SK-N-MC (cell line): Measurements from ENCODE around the gene POLR3A.

Source experiments
- DNase-seq: peaks from one replicate; pipeline ENCODE4 v3.0.0-alpha.2; 2011; ENCODE audit warnings: low read depth, low spot score
- H3K27ac ChIP-seq: fragments of 200-600 bp; sonication (generic); 2 replicates; pipeline ENCODE4 v1.5.1; 2016; ENCODE audit warnings: mixed run types
- H3K36me3 ChIP-seq: fragments of 200-600 bp; sonication (generic); 2 replicates; pipeline ENCODE4 v1.6.1; 2017; ENCODE audit warnings: antibody characterized with exemption, low read length, mixed read lengths; ENCODE audit not compliant: insufficient read depth
- H3K4me3 ChIP-seq: fragments of 200-600 bp; sonication (generic); 2 replicates; pipeline ENCODE4 v1.5.1; 2016
- H3K9ac ChIP-seq: fragments of 200-600 bp; sonication (generic); 2 replicates; pipeline ENCODE4 v1.8.0; 2017; ENCODE audit warnings: mixed run types, mixed read lengths; ENCODE audit not compliant: insufficient read length
- H3K9me3 ChIP-seq: fragments of 200-600 bp; sonication (generic); 2 replicates; pipeline ENCODE4 v1.6.1; 2017; ENCODE audit warnings: low read depth, mild to moderate bottlenecking, antibody characterized with exemption, low read length, moderate library complexity, mixed read lengths
- EZH2 ChIP-seq: fragments of 200-600 bp; sonication (generic); IDR thresholded peaks from one replicate; pipeline ENCODE4 v1.6.1; 2017; ENCODE audit warnings: antibody characterized with exemption
- FOXP2 ChIP-seq: optimal IDR thresholded peaks from 2 replicates; pipeline ENCODE3; 2011; ENCODE audit warnings: mild to moderate bottlenecking, moderate library complexity; ENCODE audit not compliant: insufficient read depth; ENCODE audit errors: extremely low read length, control extremely low read depth
- POLR2AphosphoS5 ChIP-seq: IDR thresholded peaks from 2 replicates; pipeline ENCODE4 v1.6.1; 2012; ENCODE audit warnings: mild to moderate bottlenecking, low read depth, low read length, borderline replicate concordance

Gene POLR3A

DNA sequence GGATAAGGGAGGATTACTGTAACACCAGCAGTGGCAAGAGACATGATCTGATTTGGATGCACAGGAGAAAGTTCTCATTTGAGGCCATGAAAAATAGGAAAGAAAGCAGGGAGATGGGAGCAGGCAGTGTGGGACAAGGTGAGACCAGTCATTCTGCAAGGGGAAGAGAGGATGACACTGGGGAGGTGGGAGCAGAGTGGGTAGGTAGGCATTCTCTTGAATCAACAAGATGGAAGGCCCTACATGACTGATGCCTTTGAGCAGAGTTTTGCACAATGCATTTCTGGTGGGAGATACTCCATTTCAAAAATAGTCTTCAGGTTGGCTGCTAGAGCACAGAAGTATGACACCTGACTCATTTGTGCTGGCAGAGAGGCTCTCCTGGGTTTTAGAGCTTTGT lies 14.9 kb upstream of the POLR3A start:
- TF ChIP-seq EZH2 (no peak), FOXP2 (no peak), POLR2AphosphoS5 (no peak; the same call in 1 of the 2 replicates)
- no peak overlapping the region for H3K4me3 ChIP-seq
- DNase-seq = no peak
- peaks cover 35% of the 10 kb centered on the region for H3K36me3 ChIP-seq
- H3K27ac ChIP-seq = peak overlapping the region; percentile 39; the same call in 1 of the 2 replicates
- no peaks in the 10 kb centered on the region for H3K9me3 ChIP-seq
- H3K9ac ChIP-seq = no peak overlapping the region

- H3K27ac ChIP-seq = peak overlapping the region; percentile 54; the same call in 1 of the 2 replicates
- peaks cover 49% of the 10 kb centered on the region for H3K36me3 ChIP-seq
Measured at GRCh38 chr10:78042752-78043104, 13.4 kb upstream of the POLR3A start.

GRCh38 chr10:78042058-78042751 lies 12.9 kb upstream of the POLR3A start:
- peaks cover 54% of the 10 kb centered on the region for H3K36me3 ChIP-seq
- no peak for DNase-seq
- no peak overlapping the region for H3K4me3 ChIP-seq
- H3K9ac ChIP-seq = no peak overlapping the region
- TF ChIP-seq POLR2AphosphoS5 (peak; percentile 57; the same call in 1 of the 2 replicates), FOXP2 (no peak), EZH2 (no peak)
- no peaks in the 10 kb centered on the region for H3K9me3 ChIP-seq
- peak overlapping the region; percentile 54 for H3K27ac ChIP-seq

More at GRCh38 chr10:78042752-78043104, 13.4 kb upstream of the POLR3A start:
- Histone ChIP-seq H3K9ac (no peak overlapping the region), H3K9me3 (no peaks in the 10 kb centered on the region), H3K4me3 (no peak overlapping the region)
- TF ChIP-seq FOXP2 (no peak), POLR2AphosphoS5 (no peak), EZH2 (no peak)
- DNase-seq = no peak

- Histone ChIP-seq H3K9ac (no peak overlapping the region), H3K27ac (peak overlapping the region; percentile 50), H3K36me3 (peaks cover 62% of the 10 kb centered on the region), H3K9me3 (no peaks in the 10 kb centered on the region), H3K4me3 (no peak overlapping the region)
- TF ChIP-seq EZH2 (no peak), FOXP2 (no peak), POLR2AphosphoS5 (no peak)
- DNase-seq = no peak
Measured at GRCh38 chr10:78041170-78042057, 12.1 kb upstream of the POLR3A start.

DNA sequence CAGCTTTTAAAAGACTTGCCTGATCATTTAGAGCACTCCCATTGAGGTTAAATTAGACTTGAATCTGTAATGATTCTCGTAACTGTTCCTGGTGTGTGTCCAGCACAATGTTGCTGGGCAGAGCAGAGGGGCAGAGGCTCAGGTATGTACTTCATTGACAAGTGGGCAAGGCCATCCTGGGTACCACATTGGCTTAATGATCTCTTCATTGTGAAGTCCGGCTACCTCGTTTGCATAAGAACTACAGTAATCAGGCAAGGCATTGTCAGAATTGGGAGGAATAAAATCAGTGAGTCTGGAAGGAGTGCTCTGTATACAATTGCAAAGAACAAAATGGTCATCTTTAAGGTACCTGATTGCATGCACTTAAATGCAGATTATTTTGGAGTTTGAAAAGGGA lies 10.4 kb upstream of the POLR3A start:
- DNase-seq = no peak
- peaks cover 79% of the 10 kb centered on the region for H3K36me3 ChIP-seq
- H3K27ac ChIP-seq = no peak overlapping the region
- no peak for TF ChIP-seq EZH2
- no peak for TF ChIP-seq POLR2AphosphoS5
- TF ChIP-seq FOXP2 = no peak
- no peak overlapping the region for H3K4me3 ChIP-seq
- H3K9me3 ChIP-seq = no peaks in the 10 kb centered on the region
- H3K9ac ChIP-seq = no peak overlapping the region

DNA sequence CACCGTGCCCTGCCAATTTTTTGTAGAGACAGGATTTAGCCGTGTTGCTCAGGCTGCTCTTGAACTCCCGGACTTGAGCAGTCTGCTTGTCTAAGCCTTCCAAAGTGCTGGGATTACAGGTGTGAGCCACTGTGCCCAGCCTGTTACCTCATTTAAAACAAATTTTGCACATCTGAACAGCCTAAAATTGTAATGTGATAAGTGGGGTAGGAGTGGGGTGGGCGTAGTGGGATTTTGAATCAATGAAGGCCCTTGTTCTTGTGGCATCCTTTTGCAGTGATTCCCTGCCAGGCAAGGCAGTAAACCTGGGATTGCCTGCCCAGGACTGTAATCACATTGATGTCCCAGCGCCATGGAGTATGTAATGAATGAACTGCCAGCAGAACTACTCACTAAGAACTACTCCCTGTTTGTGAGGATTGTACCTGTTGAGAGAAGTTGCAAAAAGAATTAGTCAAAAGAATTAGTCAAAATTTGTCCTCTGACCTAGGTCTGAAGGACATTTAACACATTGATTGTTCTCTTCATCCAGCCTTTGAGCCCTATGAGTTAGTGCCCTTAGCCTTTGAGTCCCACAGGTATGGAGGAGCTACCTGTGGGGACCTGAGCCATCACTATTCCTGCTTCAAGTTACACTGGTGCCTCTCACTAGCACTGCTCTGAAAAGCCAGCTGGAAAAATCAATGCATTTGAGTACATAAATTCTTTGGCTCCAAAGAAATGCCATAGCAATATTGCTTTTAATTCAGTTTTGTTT lies 9.7 kb upstream of the POLR3A start:
- H3K27ac ChIP-seq = no peak overlapping the region
- H3K9me3 ChIP-seq = no peaks in the 10 kb centered on the region
- no peak overlapping the region for H3K4me3 ChIP-seq
- TF ChIP-seq EZH2 (no peak), POLR2AphosphoS5 (no peak), FOXP2 (no peak)
- peaks cover 84% of the 10 kb centered on the region for H3K36me3 ChIP-seq
- no peak overlapping the region for H3K9ac ChIP-seq
- DNase-seq = no peak

DNA sequence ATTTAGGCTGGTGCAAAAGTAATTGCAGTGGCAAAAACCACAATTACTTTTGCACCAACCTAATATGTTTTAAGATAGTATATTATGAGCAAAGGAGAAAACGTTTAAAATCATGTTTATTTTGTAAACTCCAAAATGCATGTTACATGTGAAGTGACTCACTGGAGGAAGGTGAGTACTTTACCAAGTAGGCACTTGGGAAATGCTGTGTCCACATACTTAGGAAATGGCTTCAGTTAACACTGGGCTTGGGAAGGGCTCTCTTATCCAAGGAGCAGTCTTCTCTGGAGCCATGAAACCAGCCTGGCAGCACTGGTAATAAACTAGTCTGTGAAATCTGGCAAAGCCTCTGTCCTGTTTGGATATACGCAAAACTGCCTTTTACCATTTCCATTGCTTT lies 8.8 kb upstream of the POLR3A start:
- TF ChIP-seq FOXP2 = no peak
- TF ChIP-seq POLR2AphosphoS5 = no peak
- no peak for TF ChIP-seq EZH2
- Histone ChIP-seq H3K9ac (no peak overlapping the region), H3K36me3 (peaks cover 84% of the 10 kb centered on the region), H3K9me3 (no peaks in the 10 kb centered on the region), H3K27ac (no peak overlapping the region; the same call in 1 of the 2 replicates), H3K4me3 (no peak overlapping the region)
- DNase-seq = no peak

- DNase-seq = no peak
- H3K36me3 ChIP-seq = peaks cover 68% of the 10 kb centered on the region
- H3K4me3 ChIP-seq = peak overlapping the region; percentile 89
- TF ChIP-seq POLR2AphosphoS5 = no peak
- no peak for TF ChIP-seq FOXP2
- TF ChIP-seq EZH2 = no peak
- peak overlapping the region; percentile 99 for H3K9ac ChIP-seq
- no peak overlapping the region for H3K27ac ChIP-seq
- H3K9me3 ChIP-seq = no peaks in the 10 kb centered on the region
Measured at GRCh38 chr10:78035933-78036583, 6.7 kb upstream of the POLR3A start.

DNA sequence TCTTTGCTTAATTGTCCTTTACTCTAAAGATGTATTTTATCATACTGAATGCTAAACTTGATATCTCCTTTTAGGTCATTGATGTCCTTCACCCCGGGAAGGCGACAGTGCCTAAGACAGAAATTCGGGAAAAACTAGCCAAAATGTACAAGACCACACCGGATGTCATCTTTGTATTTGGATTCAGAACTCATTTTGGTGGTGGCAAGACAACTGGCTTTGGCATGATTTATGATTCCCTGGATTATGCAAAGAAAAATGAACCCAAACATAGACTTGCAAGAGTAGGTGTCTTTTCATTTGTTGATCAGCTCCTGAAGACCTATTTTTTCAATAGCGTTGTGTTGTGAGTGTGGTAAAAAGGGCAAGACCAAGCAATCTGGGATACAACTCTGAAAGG lies 6.1 kb upstream of the POLR3A start:
- peak overlapping the region; percentile 99 for H3K9ac ChIP-seq
- H3K9me3 ChIP-seq = no peaks in the 10 kb centered on the region
- H3K4me3 ChIP-seq = peak overlapping the region; percentile 89
- TF ChIP-seq POLR2AphosphoS5 (no peak), EZH2 (no peak), FOXP2 (no peak)
- H3K36me3 ChIP-seq = peaks cover 62% of the 10 kb centered on the region
- H3K27ac ChIP-seq = no peak overlapping the region
- no peak for DNase-seq
